ENCODE data around the gene SLC2A9. TPM values are rescaled to one million over a fixed set of nuclear protein-coding genes. Genes with fewer than 3 reads are reported as not detected.

SLC2A9 gene
- total and polyA plus RNA-seq, 2 of the 13 experiments (the other 11 are each of a cell fraction or from before 2014, with no cell fraction given), result 36.2 to 42.3 TPM

DNA sequence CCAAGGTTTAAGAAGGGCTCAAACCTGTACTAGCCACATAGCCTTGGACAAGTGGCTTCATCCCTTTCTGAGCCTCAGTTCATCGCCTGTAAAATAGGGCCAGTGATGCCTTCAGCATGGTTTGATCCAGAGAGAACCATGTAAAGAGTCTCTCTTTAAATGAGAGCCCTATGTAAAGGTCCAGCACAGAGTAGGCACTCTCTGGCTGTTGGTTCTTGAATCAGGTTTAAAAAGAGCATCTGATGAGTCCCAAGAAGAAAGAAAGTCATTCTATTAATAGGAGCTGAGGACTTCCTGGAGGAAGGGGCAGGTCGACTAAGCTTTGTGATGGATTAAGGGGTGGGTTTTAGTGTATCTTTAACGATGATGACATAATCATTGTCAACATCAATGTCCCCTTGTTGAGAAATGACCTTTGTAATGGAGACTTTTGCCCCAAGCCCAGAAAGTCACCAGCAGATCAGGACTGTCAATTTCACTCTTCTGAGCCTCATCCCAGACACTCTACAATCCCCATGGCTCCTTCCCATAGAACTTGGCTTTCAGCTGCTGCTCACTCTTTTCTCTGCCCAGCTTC lies 4.0 kb upstream of the SLC2A9 start (continued):
- TF ChIP-seq ZMYM3 (CRISPR knock-in tag; IDR thresholded peaks at IDR 0.05), result peak; percentile 94
- no peak for TF ChIP-seq RBM39 (IDR thresholded peaks at IDR 0.05; ENCODE audit: low read depth, low read length, poor library complexity, severe bottlenecking)
- peak; percentile 63; the same call in 1 of the 2 replicates for TF ChIP-seq CREM (IDR thresholded peaks at IDR 0.05)
- no peak for TF ChIP-seq CREM (CRISPR knock-in tag; IDR thresholded peaks at IDR 0.05)
- peak; percentile 34; the same call in 1 of the 2 replicates for TF ChIP-seq TCF7 (IDR thresholded peaks at IDR 0.05; ENCODE audit: low read depth)
- TF ChIP-seq ISL2 (CRISPR knock-in tag; IDR thresholded peaks at IDR 0.05), result peak; percentile 17; the same call in 1 of the 2 replicates
- peak; percentile 25; the same call in 1 of the 2 replicates for TF ChIP-seq FOXK1 (CRISPR knock-in tag; IDR thresholded peaks at IDR 0.05; ENCODE audit: borderline replicate concordance, low read depth)
- TF ChIP-seq RBFOX2 (IDR thresholded peaks at IDR 0.05; ENCODE audit: low read depth, low read length), result no peak
- TF ChIP-seq USF2 (IDR thresholded peaks at IDR 0.05; ENCODE audit: low read depth, low read length), result no peak
- TF ChIP-seq USF2 (CRISPR knock-in tag; IDR thresholded peaks at IDR 0.05; ENCODE audit: borderline replicate concordance), result no peak
- TF ChIP-seq THAP7 (CRISPR knock-in tag; IDR thresholded peaks at IDR 0.05), result 0 out of 2 replicates have a peak, but pooled peaks have one; percentile 50
- TF ChIP-seq SOX13 (IDR thresholded peaks at IDR 0.05), result no peak
- peak in 1 of 2 experiments; percentile 68; a peak in 2 of 4 replicates for TF ChIP-seq SOX13 (CRISPR knock-in tag; conservative IDR thresholded peaks at IDR 0.05 in 1 of 2, IDR thresholded peaks at IDR 0.05 in 1 of 2)
- TF ChIP-seq MEIS2 (CRISPR knock-in tag; IDR thresholded peaks at IDR 0.05), result 0 out of 2 replicates have a peak, but pooled peaks have one; percentile 39
- TF ChIP-seq EHMT2 (IDR thresholded peaks at IDR 0.05; ENCODE audit: borderline replicate concordance, low read depth, low read length), result peak; percentile 32; the same call in 1 of the 2 replicates
- TF ChIP-seq FOXP4 (CRISPR knock-in tag; IDR thresholded peaks at IDR 0.05), result peak; percentile 59; the same call in 1 of the 2 replicates
- peak; percentile 64 for TF ChIP-seq SAP130 (CRISPR knock-in tag; IDR thresholded peaks at IDR 0.05; ENCODE audit: low read depth)
- peak; percentile 75; the same call in 1 of the 2 replicates for TF ChIP-seq NCOR1 (IDR thresholded peaks at IDR 0.05; ENCODE audit: borderline replicate concordance, low read length)
- TF ChIP-seq MEF2D (CRISPR knock-in tag; IDR thresholded peaks at IDR 0.05), result peak; percentile 89; the same call in 1 of the 2 replicates
- peak; percentile 59 for TF ChIP-seq PHF21A (CRISPR knock-in tag; IDR thresholded peaks at IDR 0.05)
- peak; percentile 91 for TF ChIP-seq ATF7 (IDR thresholded peaks at IDR 0.05)
- TF ChIP-seq ATF7 (CRISPR knock-in tag; IDR thresholded peaks at IDR 0.05), result no peak; the same call in 1 of the 2 replicates
- peak; percentile 60 for TF ChIP-seq ZMYM4 (CRISPR knock-in tag; IDR thresholded peaks at IDR 0.05)
- peak; percentile 55; the same call in 1 of the 2 replicates for TF ChIP-seq POGZ (CRISPR knock-in tag; IDR thresholded peaks at IDR 0.05)
- TF ChIP-seq FOXA3 (CRISPR knock-in tag; IDR thresholded peaks at IDR 0.05), result peak; percentile 89
- TF ChIP-seq SOX5 (CRISPR knock-in tag; IDR thresholded peaks at IDR 0.05; ENCODE audit: borderline replicate concordance), result peak; percentile 52; the same call in 1 of the 2 replicates
- TF ChIP-seq HMG20B (CRISPR knock-in tag; conservative IDR thresholded peaks at IDR 0.05), result no peak
- TF ChIP-seq CEBPB (IDR thresholded peaks at IDR 0.05; ENCODE audit: borderline replicate concordance, low read depth, low read length), result peak; percentile 70; the same call in 1 of the 2 replicates

Data from HepG2 (cell line).